Ishikawa (cell line): Measurements from ENCODE around the gene NUP133.

Experiments
- CEBPB ChIP-seq: IDR thresholded peaks from 2 replicates; pipeline ENCODE4 v1.6.1; 2012
- CREB1 ChIP-seq: IDR thresholded peaks from 2 replicates; pipeline ENCODE4 v1.6.1; 2012; ENCODE audit warnings: low read depth
- EGR1 ChIP-seq: IDR thresholded peaks from 2 replicates; pipeline ENCODE4 v1.6.1; 2012
- TAF1 ChIP-seq: IDR thresholded peaks from 2 replicates; pipeline ENCODE4 v1.6.1; 2012; ENCODE audit warnings: low read depth, mild to moderate bottlenecking
- YY1 ChIP-seq: IDR thresholded peaks from 2 replicates; pipeline ENCODE4 v1.6.1; 2012; ENCODE audit warnings: low read depth
- TF ChIP-seq, protein P1 (sequence below): IDR thresholded peaks from 2 replicates; pipeline ENCODE4 v1.6.1; 2012; ENCODE audit warnings: low read depth, mild to moderate bottlenecking
- TF ChIP-seq, protein P2 (sequence below): IDR thresholded peaks from 2 replicates; pipeline ENCODE4 v1.6.1; 2012

DNA sequence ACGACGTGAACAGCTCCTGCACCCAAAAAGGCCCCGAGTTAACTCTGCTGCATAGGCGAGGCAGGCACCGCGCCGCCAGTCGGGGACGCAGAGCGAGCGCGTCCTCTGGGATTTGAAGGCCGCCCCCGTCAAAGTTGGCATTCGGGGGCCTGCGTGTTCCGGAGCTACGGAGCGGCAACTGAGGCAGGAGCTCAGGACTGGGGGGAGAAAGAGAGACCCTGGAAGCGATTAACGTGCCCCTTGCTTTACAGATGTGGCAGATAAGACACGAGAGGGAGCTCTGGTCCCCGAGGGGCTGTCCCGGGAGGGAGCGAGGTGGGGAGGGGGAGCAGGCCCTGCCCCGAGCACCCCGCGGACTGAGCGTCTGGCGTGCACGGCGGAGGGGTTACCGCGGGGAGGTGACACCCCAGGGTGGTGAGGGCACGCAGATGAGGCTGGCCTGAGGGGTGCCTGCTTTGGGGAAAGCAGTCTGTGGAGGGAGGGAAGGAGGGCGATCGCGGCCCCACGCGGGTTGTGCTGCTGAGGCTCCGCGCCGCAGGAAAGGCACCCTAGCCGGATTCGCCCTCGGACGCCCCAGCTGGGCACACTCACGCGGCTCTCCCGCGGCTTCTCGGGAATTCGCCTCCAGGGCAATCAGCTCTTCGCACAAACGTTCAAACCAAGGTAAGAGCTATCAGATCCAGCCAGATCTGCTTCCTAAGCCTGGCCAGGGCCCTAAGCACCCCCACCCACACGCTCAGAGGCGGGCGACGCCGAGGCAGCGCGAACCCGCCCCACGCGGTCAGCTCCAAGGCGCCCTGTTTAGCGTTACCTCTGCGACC lies 100.7 kb downstream of the NUP133 start:
- no peak for TF ChIP-seq YY1
- TF ChIP-seq, protein P1, sequence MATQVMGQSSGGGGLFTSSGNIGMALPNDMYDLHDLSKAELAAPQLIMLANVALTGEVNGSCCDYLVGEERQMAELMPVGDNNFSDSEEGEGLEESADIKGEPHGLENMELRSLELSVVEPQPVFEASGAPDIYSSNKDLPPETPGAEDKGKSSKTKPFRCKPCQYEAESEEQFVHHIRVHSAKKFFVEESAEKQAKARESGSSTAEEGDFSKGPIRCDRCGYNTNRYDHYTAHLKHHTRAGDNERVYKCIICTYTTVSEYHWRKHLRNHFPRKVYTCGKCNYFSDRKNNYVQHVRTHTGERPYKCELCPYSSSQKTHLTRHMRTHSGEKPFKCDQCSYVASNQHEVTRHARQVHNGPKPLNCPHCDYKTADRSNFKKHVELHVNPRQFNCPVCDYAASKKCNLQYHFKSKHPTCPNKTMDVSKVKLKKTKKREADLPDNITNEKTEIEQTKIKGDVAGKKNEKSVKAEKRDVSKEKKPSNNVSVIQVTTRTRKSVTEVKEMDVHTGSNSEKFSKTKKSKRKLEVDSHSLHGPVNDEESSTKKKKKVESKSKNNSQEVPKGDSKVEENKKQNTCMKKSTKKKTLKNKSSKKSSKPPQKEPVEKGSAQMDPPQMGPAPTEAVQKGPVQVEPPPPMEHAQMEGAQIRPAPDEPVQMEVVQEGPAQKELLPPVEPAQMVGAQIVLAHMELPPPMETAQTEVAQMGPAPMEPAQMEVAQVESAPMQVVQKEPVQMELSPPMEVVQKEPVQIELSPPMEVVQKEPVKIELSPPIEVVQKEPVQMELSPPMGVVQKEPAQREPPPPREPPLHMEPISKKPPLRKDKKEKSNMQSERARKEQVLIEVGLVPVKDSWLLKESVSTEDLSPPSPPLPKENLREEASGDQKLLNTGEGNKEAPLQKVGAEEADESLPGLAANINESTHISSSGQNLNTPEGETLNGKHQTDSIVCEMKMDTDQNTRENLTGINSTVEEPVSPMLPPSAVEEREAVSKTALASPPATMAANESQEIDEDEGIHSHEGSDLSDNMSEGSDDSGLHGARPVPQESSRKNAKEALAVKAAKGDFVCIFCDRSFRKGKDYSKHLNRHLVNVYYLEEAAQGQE, result no peak
- no peak for TF ChIP-seq CREB1
- TF ChIP-seq, protein P2, sequence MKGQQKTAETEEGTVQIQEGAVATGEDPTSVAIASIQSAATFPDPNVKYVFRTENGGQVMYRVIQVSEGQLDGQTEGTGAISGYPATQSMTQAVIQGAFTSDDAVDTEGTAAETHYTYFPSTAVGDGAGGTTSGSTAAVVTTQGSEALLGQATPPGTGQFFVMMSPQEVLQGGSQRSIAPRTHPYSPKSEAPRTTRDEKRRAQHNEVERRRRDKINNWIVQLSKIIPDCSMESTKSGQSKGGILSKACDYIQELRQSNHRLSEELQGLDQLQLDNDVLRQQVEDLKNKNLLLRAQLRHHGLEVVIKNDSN, result no peak
- no peak for TF ChIP-seq EGR1
- no peak for TF ChIP-seq CEBPB
- TF ChIP-seq TAF1, result no peak
